CD4-positive, alpha-beta T cell treated with Interferon gamma for 1 hour (primary cell): ENCODE results near the gene COL21A1.

Experiments used
- DNase-seq: peaks from one replicate; pipeline ENCODE4 v3.0.0-alpha.2; 2020

The COL21A1 gene

DNA sequence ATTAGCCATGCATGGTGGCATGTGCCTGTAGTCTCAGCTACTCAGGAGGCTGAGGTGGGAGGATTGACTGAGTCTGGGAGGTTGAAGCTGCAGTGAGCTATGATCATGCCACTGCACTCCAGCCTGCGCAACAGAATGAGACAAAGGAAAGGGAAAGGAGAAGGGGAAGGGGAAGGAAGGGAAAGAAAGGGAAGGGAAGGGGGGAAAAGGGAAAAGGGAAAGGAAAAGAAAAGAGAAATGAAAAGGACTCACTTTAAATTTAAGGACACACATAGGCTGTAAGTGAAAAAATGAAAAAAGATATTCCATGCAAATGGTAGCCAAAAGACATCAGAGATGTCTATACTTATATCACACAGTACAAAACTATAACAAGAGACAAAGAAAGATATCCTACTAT lies 74.2 kb downstream of the COL21A1 start:
- no peak for DNase-seq

- no peak for DNase-seq
Measured at GRCh38 chr6:56172144-56172543, 75.2 kb downstream of the COL21A1 start.

DNA sequence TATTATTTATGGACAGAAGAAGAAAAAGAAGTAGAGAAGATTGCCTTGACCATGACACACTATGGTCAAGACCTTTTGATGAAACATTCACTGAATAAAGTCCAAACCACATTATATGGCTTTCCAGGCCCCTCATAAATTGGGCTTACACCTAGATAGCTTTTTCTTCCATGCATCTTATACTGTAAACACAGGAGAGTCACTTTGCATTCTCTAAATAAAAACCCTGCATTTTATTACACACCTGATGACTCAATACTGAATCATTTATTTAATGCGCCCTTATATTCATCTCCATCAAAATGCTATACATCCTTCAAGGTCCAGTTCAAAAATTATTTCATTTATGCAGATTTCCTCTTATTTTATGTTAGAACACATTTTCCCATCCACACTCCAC lies 78.0 kb downstream of the COL21A1 start:
- no peak for DNase-seq

DNA sequence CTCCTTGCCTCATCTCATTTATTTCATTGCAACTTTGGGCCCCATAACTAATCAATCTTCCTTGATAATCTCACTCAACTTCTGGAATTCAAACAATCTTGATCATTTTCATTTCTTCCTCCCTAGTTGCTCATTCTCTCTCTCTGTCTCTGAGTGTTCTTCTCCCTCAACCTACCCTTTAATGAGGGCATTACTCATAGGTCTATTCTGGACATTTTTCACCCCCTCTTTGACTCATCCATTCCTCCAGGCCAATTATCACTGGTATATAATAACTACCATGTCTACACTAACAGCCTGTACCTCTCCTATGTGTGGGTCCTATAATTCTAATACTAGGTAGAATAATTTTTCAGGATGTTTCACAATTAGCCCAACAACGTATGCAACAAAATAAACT lies 78.8 kb downstream of the COL21A1 start:
- DNase-seq, result no peak

DNA sequence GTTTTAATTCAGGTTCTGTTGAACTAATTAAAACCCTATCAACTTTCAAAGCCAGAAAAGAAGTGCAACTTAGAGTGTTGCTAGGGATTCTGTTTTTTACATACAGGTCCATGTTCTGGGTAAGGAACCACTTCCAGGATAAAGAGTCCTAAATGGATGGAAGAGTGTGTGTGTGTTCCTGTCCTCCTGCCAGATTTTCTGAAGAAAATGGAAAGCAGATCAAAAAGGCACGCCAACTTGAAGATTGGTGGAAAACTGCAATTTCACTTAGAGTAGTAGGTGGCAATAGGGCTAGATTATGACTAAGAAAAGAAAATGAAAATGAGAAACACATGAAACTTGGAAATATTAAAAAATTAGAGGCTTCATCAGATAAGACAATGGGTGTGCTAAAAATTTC lies 85.3 kb downstream of the COL21A1 start:
- no peak for DNase-seq

DNA sequence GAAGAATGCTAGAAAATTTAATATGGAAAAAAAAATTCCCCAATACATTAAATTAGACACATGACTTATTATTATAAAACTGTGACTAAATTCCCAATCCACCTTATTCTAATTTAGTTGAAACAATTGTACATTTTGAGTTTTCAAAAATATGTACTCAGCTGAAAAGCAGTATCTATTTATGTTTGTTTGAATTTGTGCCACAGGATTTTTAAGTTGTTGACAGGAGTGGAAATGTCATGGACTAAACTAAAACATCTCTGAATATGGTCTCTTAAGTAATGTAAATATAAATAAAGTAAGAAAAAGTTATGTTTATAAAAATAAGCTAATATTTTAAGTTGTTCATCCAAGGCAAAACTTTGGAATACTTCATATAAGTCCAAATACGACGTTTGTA lies 86.9 kb downstream of the COL21A1 start:
- DNase-seq, result no peak

DNA sequence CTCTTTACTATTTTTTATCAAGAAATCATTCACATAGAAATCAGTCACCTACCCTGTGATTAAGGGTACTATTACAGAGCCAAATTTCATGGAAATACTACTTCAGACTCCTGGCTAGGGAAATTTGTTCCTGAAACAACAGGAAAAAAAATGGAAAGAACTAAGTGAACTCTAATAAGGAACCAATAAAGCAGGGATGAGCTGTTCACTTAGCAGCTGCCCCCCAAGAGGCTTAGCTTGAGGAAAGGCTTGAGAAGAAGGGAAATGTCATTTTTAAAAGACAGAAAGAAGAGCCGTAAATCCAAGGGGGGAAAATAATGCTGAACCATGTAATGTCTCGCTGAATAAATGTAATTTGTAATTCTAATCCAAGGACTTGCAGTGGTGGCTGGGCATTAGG lies 88.8 kb downstream of the COL21A1 start:
- DNase-seq, result no peak

GRCh38 chr6:56156643-56157042 lies 90.7 kb downstream of the COL21A1 start:
- no peak for DNase-seq

GRCh38 chr6:56155634-56156141 lies 91.7 kb downstream of the COL21A1 start:
- no peak for DNase-seq

GRCh38 chr6:56154076-56154475 lies 93.3 kb downstream of the COL21A1 start:
- no peak for DNase-seq

DNA sequence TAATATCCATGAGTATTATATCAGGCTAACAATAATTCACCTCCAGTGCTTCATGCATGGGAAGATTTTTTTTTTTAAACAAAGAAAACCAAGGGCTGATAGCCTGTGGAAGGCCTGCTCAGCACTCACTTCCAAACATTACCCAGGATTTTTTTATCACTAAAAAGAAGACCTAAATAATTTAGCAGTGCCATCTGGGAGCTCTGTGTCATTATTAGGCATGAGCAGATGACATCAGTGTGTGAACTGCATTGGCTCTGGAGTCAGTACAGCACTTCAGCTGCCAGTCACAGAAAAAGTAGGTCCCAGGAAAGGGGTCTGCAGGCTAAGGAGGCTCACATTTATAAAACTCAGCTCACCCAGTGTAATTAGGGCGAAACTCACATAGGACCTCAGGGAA lies 94.8 kb downstream of the COL21A1 start:
- no peak for DNase-seq

GRCh38 chr6:56151609-56152224 lies 95.7 kb downstream of the COL21A1 start:
- no peak for DNase-seq

DNA sequence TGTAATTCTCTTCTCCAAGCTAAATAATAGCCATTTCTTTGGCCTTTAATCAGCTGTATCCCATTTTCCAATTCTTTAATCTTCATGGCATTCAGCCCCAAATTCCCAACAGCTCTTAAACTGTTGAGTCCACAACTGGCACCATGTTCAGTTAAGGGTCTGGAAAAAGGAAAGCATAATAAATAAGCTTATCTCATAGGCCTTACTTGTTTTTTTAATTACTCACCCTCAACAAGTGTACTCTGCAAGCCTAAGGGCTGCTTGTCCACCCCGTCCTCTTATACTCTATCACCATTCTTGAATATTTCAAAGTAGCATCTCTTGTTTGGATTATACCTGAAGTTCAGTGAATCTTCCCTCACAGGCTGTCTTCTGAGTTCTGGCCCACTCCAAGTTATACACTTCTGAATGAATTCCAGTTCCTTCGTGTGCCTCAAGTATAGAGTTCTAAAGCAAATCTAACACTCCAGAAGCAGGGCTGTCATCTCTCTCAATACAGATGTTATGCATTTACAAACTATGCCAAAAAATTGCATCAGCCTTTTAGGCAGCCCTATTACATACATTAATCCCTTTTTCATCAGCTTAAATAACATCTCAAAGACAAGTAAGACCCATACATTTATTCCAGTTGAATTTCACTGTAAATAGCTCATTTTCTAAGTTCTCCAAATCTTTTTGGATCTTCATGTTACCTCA lies 98.7 kb downstream of the COL21A1 start:
- no peak for DNase-seq

DNA sequence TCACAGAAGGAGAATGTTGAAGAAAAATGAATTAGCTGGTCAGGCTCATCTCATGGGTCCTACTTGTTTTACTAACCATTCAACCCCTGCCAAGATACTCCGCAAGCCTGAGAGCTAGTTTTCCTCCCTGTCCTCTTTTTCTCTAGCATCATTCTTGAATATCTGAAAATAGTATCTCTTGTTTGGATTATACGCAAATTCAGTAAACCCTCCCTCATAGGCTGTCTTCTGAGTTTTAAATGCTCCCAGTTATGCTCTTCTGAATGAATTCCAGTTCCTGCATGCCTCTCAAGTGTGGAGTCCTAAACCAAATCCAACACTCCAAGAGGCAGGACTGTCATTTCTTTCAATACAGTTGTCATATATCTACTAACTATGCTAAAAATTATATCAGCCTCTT lies 99.6 kb downstream of the COL21A1 start:
- DNase-seq, result no peak

GRCh38 chr6:56146086-56146485 lies 101.3 kb downstream of the COL21A1 start:
- no peak for DNase-seq

DNA sequence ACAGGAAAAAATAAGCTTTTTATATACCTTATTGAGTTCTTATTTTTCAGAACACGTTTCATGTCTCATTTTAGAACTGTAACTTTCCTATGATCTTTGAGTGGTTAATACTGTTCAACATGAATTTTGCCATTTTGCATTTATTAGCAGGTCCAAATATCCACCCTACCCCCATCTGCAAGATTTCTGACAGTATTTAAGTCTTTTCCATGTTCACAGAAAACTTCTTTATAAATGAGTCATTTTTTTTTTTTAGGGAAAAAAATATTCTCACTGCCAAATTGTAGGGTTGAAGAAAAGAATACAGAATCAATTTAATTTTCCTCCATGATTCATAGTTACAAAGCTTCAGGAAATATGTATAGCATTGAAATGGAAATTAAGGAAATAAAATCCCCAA lies 101.8 kb downstream of the COL21A1 start:
- no peak for DNase-seq

- no peak for DNase-seq
Measured at GRCh38 chr6:56144538-56145324, 102.6 kb downstream of the COL21A1 start.

- no peak for DNase-seq
Measured at GRCh38 chr6:56143796-56144195, 103.6 kb downstream of the COL21A1 start.

DNA sequence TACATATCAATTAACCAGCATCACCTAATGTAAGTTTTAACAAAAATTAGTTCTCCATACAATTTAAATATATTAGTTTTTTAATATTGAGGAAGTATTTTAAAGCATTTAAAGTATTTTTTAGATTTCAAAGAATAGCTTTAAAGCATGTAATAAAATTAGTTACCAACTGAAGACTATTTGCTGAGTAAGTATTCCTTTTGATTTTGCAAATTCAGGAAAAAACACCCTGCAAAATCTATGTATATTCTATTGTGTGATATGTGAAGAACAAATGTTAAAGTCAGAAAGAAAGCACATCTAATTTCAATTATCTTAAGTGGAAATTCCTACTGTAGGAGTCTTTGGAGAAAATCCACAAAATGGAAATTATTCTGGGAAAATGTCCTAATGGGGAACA lies 107.3 kb downstream of the COL21A1 start:
- no peak for DNase-seq

GRCh38 chr6:56115715-56116114 lies 131.7 kb downstream of the COL21A1 start:
- no peak for DNase-seq

- no peak for DNase-seq
Measured at GRCh38 chr6:56109149-56109548, 138.2 kb downstream of the COL21A1 start.

GRCh38 chr6:56106231-56106630 lies 141.1 kb downstream of the COL21A1 start:
- no peak for DNase-seq

DNA sequence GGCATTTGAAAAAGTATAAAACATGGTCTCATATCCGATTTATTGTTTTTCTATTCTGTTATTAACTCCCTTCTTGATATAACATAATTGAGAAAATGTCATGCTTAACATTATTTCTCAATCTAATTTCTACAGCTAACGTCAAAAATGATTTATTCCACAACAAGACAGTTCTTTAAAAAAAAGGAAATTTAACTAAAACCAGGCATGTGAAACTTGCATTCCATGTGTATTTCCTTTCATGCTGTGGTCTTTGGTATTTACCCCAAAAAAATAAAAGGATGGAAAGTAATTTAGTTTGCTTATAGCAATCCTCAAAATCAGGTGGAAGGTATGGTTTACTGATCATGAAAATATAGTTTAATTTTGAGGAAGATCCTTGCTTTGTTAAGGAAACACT lies 142.8 kb downstream of the COL21A1 start:
- no peak for DNase-seq

GRCh38 chr6:56102216-56102615 lies 145.2 kb downstream of the COL21A1 start:
- DNase-seq, result no peak
